H1 (cell line): Measurements from ENCODE around the gene FAT1. TPM values are rescaled to one million over a fixed set of nuclear protein-coding genes. Genes with fewer than 3 reads are reported as not detected.

ENCODE experiments used
- CTCF ChIA-PET: fragments of 300-600 bp; sonication (Branson Sonifier 250); formaldehyde crosslinking; loops from one replicate; lab custom pipeline; 2021; ENCODE audit not compliant: partially characterized antibody; lab: Charles Lee
- POLR2A ChIA-PET: fragments of 300-600 bp; sonication (Branson Sonifier 250); formaldehyde crosslinking; loops from one replicate; lab custom pipeline; 2021; ENCODE audit warnings: inconsistent platforms; ENCODE audit not compliant: partially characterized antibody; lab: Charles Lee
- DNase-seq, 2 experiments: peaks; one replicate each; pipeline versions ENCODE4 v3.0.0 to v3.0.0-alpha.2; 2010 to 2022; ENCODE audit warnings: low spot score in 2 of 2, low read depth in 1 of 2, mixed read lengths in 1 of 2
- FAIRE-seq: peaks from 2 replicates; lab custom pipeline; 2011; peaks lifted over from hg19 to GRCh38; lab: Jason Lieb, UNC
- H2AFZ ChIP-seq: 2 replicates; pipeline ENCODE4 v1.8.1; 2012; ENCODE audit warnings: low read length, inconsistent platforms
- H2AK5ac ChIP-seq: 2 replicates; pipeline ENCODE4 v1.6.1; 2013; ENCODE audit warnings: low read depth, low read length
- H2BK120ac ChIP-seq: replicated peaks from 2 replicates; pipeline ENCODE3; 2013; ENCODE audit warnings: low read depth, low read length, inconsistent platforms
- H2BK12ac ChIP-seq: 2 replicates; pipeline ENCODE4 v1.6.1; 2013; ENCODE audit warnings: low read depth, low read length
- H2BK15ac ChIP-seq: 2 replicates; pipeline ENCODE4 v1.6.1; 2013; ENCODE audit warnings: low read length
- H2BK20ac ChIP-seq: 2 replicates; pipeline ENCODE4 v1.6.1; 2013; ENCODE audit warnings: low read length
- H2BK5ac ChIP-seq: 2 replicates; pipeline ENCODE4 v1.6.1; 2013; ENCODE audit warnings: low read depth, low read length
- H3K14ac ChIP-seq: 2 replicates; pipeline ENCODE4 v1.6.1; 2013; ENCODE audit warnings: inconsistent platforms; ENCODE audit not compliant: insufficient read length
- H3K18ac ChIP-seq: 2 replicates; pipeline ENCODE4 v1.6.1; 2013; ENCODE audit warnings: low read length; ENCODE audit errors: extremely low read depth
- H3K23ac ChIP-seq: 2 replicates; pipeline ENCODE4 v1.6.1; 2013; ENCODE audit warnings: inconsistent platforms; ENCODE audit not compliant: insufficient read length
- H3K23me2 ChIP-seq: 2 replicates; pipeline ENCODE4 v1.6.1; 2013; ENCODE audit warnings: low read depth, low read length
- H3K27ac ChIP-seq: 2 replicates; pipeline ENCODE4 v1.6.1; 2011; ENCODE audit warnings: low read depth, low read length, inconsistent platforms
- H3K27me3 ChIP-seq, 4 experiments: replicated peaks in 1 of 4; 1 replicate in 1 of 4; 2 replicates in 3 of 4; pipeline versions ENCODE4 v1.6.1 to v1.8.1; 2011 to 2013; ENCODE audit warnings: low read length in 3 of 4, mild to moderate bottlenecking in 3 of 4, inconsistent platforms in 2 of 4, mixed read lengths in 2 of 4, moderate library complexity in 1 of 4; ENCODE audit not compliant: control insufficient read depth in 3 of 4, insufficient read depth in 3 of 4; ENCODE audit errors: extremely low read depth in 1 of 4
- H3K36me3 ChIP-seq, 4 experiments: 2 replicates each; pipeline versions ENCODE4 v1.6.1 to v1.8.1; 2011 to 2013; ENCODE audit warnings: mild to moderate bottlenecking in 4 of 4, low read length in 3 of 4, moderate library complexity in 2 of 4, control low read depth in 1 of 4, inconsistent platforms in 1 of 4; ENCODE audit not compliant: insufficient read depth in 4 of 4, control insufficient read depth in 2 of 4
- H3K4ac ChIP-seq: replicated peaks from 2 replicates; pipeline ENCODE3; 2013; ENCODE audit warnings: low read length, low read depth, mixed read lengths, inconsistent platforms; ENCODE audit not compliant: insufficient read length
- H3K4me1 ChIP-seq, 4 experiments: replicated peaks in 1 of 4; 1 replicate in 1 of 4; 2 replicates in 3 of 4; pipeline versions ENCODE4 v1.6.1 to v1.8.1; 2011 to 2013; ENCODE audit warnings: low read length in 3 of 4, inconsistent platforms in 2 of 4, mixed read lengths in 1 of 4; ENCODE audit not compliant: insufficient read depth in 4 of 4, control insufficient read depth in 3 of 4
- H3K4me2 ChIP-seq, 2 experiments: 2 replicates each; pipeline versions ENCODE4 v1.6.1 to v1.8.1; 2011 to 2013; ENCODE audit warnings: low read depth in 2 of 2, low read length in 2 of 2, control low read depth in 1 of 2, inconsistent platforms in 1 of 2, mild to moderate bottlenecking in 1 of 2; ENCODE audit not compliant: insufficient read depth in 1 of 2
- H3K4me3 ChIP-seq, 4 experiments: fragments of 200-600, 300-600 bp in 1 of 4; sonication (generic), shearing (Covaris generic), sonication (Bioruptor Twin) in 1 of 4; 2 replicates each; pipeline versions ENCODE4 v1.5.1 to v1.8.1; 2011 to 2016; ENCODE audit warnings: low read length in 4 of 4, low read depth in 3 of 4, control low read depth in 2 of 4, inconsistent platforms in 2 of 4, mild to moderate bottlenecking in 2 of 4, mixed read lengths in 1 of 4, moderate library complexity in 1 of 4; ENCODE audit not compliant: insufficient read depth in 2 of 4; ENCODE audit errors: extremely low read depth in 1 of 4
- H3K56ac ChIP-seq: replicated peaks from 2 replicates; pipeline ENCODE3; 2013; ENCODE audit warnings: low read depth, mild to moderate bottlenecking, mixed read lengths, low read length, inconsistent platforms; ENCODE audit not compliant: insufficient read length
- H3K79me1 ChIP-seq: 2 replicates; pipeline ENCODE4 v1.6.1; 2013; ENCODE audit warnings: low read depth, low read length, control low read depth
- H3K79me2 ChIP-seq, 2 experiments: 2 replicates each; pipeline versions ENCODE4 v1.6.1 to v1.8.1; 2012 to 2013; ENCODE audit warnings: low read length in 2 of 2, mild to moderate bottlenecking in 2 of 2, inconsistent platforms in 1 of 2; ENCODE audit not compliant: insufficient read depth in 2 of 2, control insufficient read depth in 1 of 2
- H3K9ac ChIP-seq, 4 experiments: replicated peaks in 1 of 4; 1 replicate in 1 of 4; 2 replicates in 3 of 4; pipeline versions ENCODE4 v1.6.1 to v1.8.1; 2011 to 2013; ENCODE audit warnings: low read depth in 3 of 4, low read length in 3 of 4, control low read depth in 2 of 4, mild to moderate bottlenecking in 2 of 4, moderate library complexity in 2 of 4, inconsistent platforms in 1 of 4; ENCODE audit errors: extremely low read depth in 1 of 4
- H3K9me3 ChIP-seq, 2 experiments: 2 replicates each; pipeline versions ENCODE4 v1.6.1 to v1.8.1; 2012 to 2013; ENCODE audit warnings: mild to moderate bottlenecking in 2 of 2, moderate library complexity in 2 of 2, control low read depth in 1 of 2, inconsistent platforms in 1 of 2, low read depth in 1 of 2, low read length in 1 of 2, mixed read lengths in 1 of 2; ENCODE audit not compliant: insufficient read depth in 2 of 2
- H4K20me1 ChIP-seq, 2 experiments: replicated peaks in 1 of 2; 2 replicates each; pipeline versions ENCODE3 to v1.8.1; 2011 to 2013; ENCODE audit warnings: inconsistent platforms in 2 of 2, low read length in 2 of 2, mild to moderate bottlenecking in 1 of 2; ENCODE audit not compliant: insufficient read depth in 2 of 2, control insufficient read depth in 1 of 2
- H4K5ac ChIP-seq: 2 replicates; pipeline ENCODE4 v1.6.1; 2013; ENCODE audit warnings: low read length, low read depth, mixed read lengths, inconsistent platforms; ENCODE audit not compliant: insufficient read length
- H4K8ac ChIP-seq: 2 replicates; pipeline ENCODE4 v1.8.0; 2013; ENCODE audit warnings: mild to moderate bottlenecking, moderate library complexity, low read length, inconsistent platforms; ENCODE audit not compliant: insufficient read depth; ENCODE audit errors: extremely low read depth
- H4K91ac ChIP-seq: replicated peaks from 2 replicates; pipeline ENCODE3; 2013; ENCODE audit warnings: low read length, mixed read lengths, inconsistent platforms; ENCODE audit not compliant: insufficient read length
- BRCA1 ChIP-seq: IDR thresholded peaks from 2 replicates; pipeline ENCODE4 v1.6.1; 2012; ENCODE audit warnings: low read depth, low read length, improper control_type of control experiment
- CHD2 ChIP-seq: IDR thresholded peaks from 2 replicates; pipeline ENCODE4 v1.6.1; 2012; ENCODE audit warnings: low read length, improper control_type of control experiment
- CTBP2 ChIP-seq: IDR thresholded peaks from 2 replicates; pipeline ENCODE4 v1.7.0; 2011; ENCODE audit warnings: borderline replicate concordance, mild to moderate bottlenecking, moderate library complexity, mixed read lengths, low read length; ENCODE audit not compliant: insufficient read depth, insufficient read length
- GABPA ChIP-seq: IDR thresholded peaks from 2 replicates; pipeline ENCODE4 v1.6.1; 2011; ENCODE audit warnings: mild to moderate bottlenecking, low read length, moderate library complexity, borderline replicate concordance; ENCODE audit not compliant: insufficient read depth
- HDAC6 ChIP-seq: IDR thresholded peaks from one replicate; pipeline ENCODE4 v1.7.1; 2012; ENCODE audit warnings: low read depth, mild to moderate bottlenecking, inconsistent platforms, low read length, moderate library complexity
- JUN ChIP-seq: IDR thresholded peaks from 2 replicates; pipeline ENCODE4 v1.6.1; 2011; ENCODE audit warnings: low read depth, mild to moderate bottlenecking, improper control_type of control experiment, low read length
- KDM4A ChIP-seq: IDR thresholded peaks from one replicate; pipeline ENCODE4 v1.7.1; 2012; ENCODE audit warnings: low read depth, mild to moderate bottlenecking, moderate library complexity, low read length, inconsistent platforms; ENCODE audit not compliant: severe bottlenecking
- SUZ12 ChIP-seq: fragments of 200-600 bp; sonication (generic); IDR thresholded peaks from 2 replicates; pipeline ENCODE4 v1.6.1; 2012; ENCODE audit warnings: mild to moderate bottlenecking, inconsistent platforms, low read length, moderate library complexity, mixed read lengths
- WGBS, 2 experiments: shearing (Covaris generic) in 1 of 2; methylation state at CpG; one replicate each; pipeline versions ENCODE4 v1.1.6 to v1.1.7; 2013 to 2015; ENCODE audit warnings: low lambda C conversion rate in 2 of 2, mixed read lengths in 2 of 2, inconsistent platforms in 1 of 2, low coverage in 1 of 2, missing lambda C conversion rate in 1 of 2; ENCODE audit not compliant: insufficient replicate concordance in 2 of 2, insufficient coverage in 1 of 2, insufficient read length in 1 of 2; ENCODE audit errors: extremely low coverage in 1 of 2, missing lambda C conversion rate in 1 of 2; 5-methylcytosine and 5-hydroxymethylcytosine counted together
- polyA plus RNA-seq, 7 experiments: library from polyadenylated mRNA; depleted of rRNA in 3 of 7; stranded (reverse) in 5 of 7; unstranded in 2 of 7; fragments of >200 nt in 5 of 7; fragments of 200-250 nt in 2 of 7; gene quantifications; 1 replicate in 5 of 7; 2 replicates in 1 of 7; 4 replicates in 1 of 7; pipeline versions ENCODE4 v1.2.1 to v1.2.3, GENCODE V29; 2011 to 2013; ENCODE audit warnings: missing spikeins in 2 of 7, mixed read lengths in 2 of 7
- total RNA-seq: library from RNA; stranded (reverse); fragmentation: NEBNext Ultra II Directional; extraction: Animal tissue kit (Norgen Biotek cat#: 25700); gene quantifications from 2 replicates; pipeline ENCODE4 v1.2.1, GENCODE V29; 2021

FAT1 gene
- total and polyA plus RNA-seq, 2 of the 8 experiments (the other 6 are each of a cell fraction or from before 2014, with no cell fraction given) = 94.4 to 137 TPM

DNA sequence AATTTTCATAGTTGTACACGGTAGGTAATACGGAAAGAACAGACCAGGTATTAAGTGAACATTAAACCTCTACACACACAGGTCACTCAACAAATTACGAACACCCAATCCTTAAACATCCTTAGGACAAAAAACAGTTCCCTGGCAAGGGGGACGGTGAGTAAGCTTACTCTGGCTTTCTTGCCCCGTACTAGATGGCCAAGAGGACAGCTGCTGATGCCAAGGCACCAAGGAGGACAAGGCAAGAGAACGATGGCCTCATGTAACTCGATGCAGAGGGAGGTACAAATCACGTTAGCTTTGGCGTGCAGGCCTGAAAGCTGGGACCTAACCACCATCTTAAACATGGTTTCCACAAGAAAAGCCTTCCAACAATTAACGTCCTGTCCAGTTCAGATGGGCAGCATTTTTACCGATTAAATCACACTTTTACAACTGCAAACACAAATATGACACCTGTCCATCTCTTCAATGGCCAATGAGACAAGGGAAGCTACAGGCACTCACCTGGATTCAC is 23.7 kb downstream of the FAT1 start:
- H4K20me1 ChIP-seq = peaks cover 10 to 30% of the 10 kb centered on the region in 2 experiments
- H3K4ac ChIP-seq = no peak overlapping the region
- H3K23me2 ChIP-seq = no peaks in the 10 kb centered on the region
- H3K23ac ChIP-seq = no peak overlapping the region
- H2AFZ ChIP-seq = no peak overlapping the region
- H3K4me3 ChIP-seq = no peak overlapping the region
- no peak for DNase-seq
- H2BK120ac ChIP-seq = no peak overlapping the region
- peak overlapping the region; percentile 68 for H3K18ac ChIP-seq
- peak overlapping the region; percentile 5; the same call in 1 of the 2 replicates for H2AK5ac ChIP-seq
- FAIRE-seq = no peak
- no peak overlapping the region for H4K5ac ChIP-seq
- ChIA-PET POLR2A (interaction anchor here (1.0 kb wide), 1 partner anchor 11 kb away, joined by 5 read pairs; no protein-coding TSS in a partner anchor), CTCF (interaction anchor here (0.6 to 2.7 kb wide), 2 partner anchors 9 to 20 kb away, joined by 3 to 21 read pairs; no protein-coding TSS in a partner anchor)
- no peak overlapping the region for H3K27ac ChIP-seq
- H3K4me2 ChIP-seq = peak overlapping the region in 1 of 2 experiments; percentile 43; a peak in 2 of 4 replicates
- no peak overlapping the region for H4K91ac ChIP-seq
- H2BK5ac ChIP-seq = peak overlapping the region; percentile 76; the same call in 1 of the 2 replicates
- H2BK20ac ChIP-seq = peak overlapping the region; percentile 93; the same call in 1 of the 2 replicates
- no peak overlapping the region for H3K56ac ChIP-seq
- H2BK15ac ChIP-seq = 0 out of 2 replicates have a peak overlapping the region, but pooled peaks have one; percentile 93
- no peak overlapping the region for H3K14ac ChIP-seq
- peaks cover 40 to 98% of the 10 kb centered on the region in 2 experiments for H3K79me2 ChIP-seq
- H3K79me1 ChIP-seq = peaks cover 17% of the 10 kb centered on the region
- no peak overlapping the region for H3K9ac ChIP-seq
- peaks cover 12 to 37% (median 28%) of the 10 kb centered on the region in 4 experiments for H3K4me1 ChIP-seq
- peak overlapping the region; percentile 89; the same call in 1 of the 2 replicates for H2BK12ac ChIP-seq
- whole genome bisulfite sequencing, 2 experiments = 85% methylated on average over 11 of the region's 11 CpGs; no CpG with 5 or more reads in 1 of the 2 experiments
- H3K27me3 ChIP-seq = no peaks in the 10 kb centered on the region
- H3K9me3 ChIP-seq = no peaks in the 10 kb centered on the region
- no peak overlapping the region for H4K8ac ChIP-seq
- H3K36me3 ChIP-seq = peaks cover 0 to 37% (median 0%) of the 10 kb centered on the region in 4 experiments; a peak in 3 of 8 replicates
- TF ChIP-seq CHD2 = no peak
- TF ChIP-seq HDAC6 = no peak
- TF ChIP-seq JUN = no peak
- no peak for TF ChIP-seq BRCA1
- no peak for TF ChIP-seq SUZ12
- TF ChIP-seq GABPA = no peak
- no peak for TF ChIP-seq KDM4A
- TF ChIP-seq CTBP2 = no peak
